Measurements from ENCODE around the gene CSRNP3.

DNA sequence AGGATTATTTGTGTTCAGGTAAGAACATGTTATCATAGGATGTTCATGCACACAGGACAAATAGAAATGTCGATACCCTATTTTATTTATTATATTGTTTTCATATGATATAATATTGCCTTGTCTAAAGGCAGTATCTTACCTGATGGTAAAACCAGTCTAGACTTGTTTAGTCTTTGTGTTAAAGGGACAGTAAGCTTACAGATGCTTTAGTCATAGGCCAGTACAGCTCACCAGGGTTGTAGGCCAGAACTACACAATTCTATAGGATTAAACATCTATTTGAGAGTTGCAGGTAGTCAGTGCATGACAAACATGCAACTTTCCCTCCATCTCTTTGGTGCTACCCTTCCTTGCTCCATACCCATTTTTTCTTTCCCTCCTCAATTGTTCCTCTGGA lies 166.0 kb downstream of the CSRNP3 start:
- TF ChIP-seq POLR2AphosphoS5 (IDR thresholded peaks at IDR 0.05) (no peak), POLR2A (IDR thresholded peaks at IDR 0.05) (no peak), EP300 (IDR thresholded peaks at IDR 0.05) (no peak)
- TF ChIP-seq, protein P1, sequence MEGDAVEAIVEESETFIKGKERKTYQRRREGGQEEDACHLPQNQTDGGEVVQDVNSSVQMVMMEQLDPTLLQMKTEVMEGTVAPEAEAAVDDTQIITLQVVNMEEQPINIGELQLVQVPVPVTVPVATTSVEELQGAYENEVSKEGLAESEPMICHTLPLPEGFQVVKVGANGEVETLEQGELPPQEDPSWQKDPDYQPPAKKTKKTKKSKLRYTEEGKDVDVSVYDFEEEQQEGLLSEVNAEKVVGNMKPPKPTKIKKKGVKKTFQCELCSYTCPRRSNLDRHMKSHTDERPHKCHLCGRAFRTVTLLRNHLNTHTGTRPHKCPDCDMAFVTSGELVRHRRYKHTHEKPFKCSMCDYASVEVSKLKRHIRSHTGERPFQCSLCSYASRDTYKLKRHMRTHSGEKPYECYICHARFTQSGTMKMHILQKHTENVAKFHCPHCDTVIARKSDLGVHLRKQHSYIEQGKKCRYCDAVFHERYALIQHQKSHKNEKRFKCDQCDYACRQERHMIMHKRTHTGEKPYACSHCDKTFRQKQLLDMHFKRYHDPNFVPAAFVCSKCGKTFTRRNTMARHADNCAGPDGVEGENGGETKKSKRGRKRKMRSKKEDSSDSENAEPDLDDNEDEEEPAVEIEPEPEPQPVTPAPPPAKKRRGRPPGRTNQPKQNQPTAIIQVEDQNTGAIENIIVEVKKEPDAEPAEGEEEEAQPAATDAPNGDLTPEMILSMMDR (IDR thresholded peaks at IDR 0.05), result no peak

Data from stomach (tissue), 4 donors.